ENCODE results near the gene HPS4.
"Not testable (repeated sequence)": the region's sequence is repeated elsewhere in the genome, so short reads cannot be mapped to it uniquely, and the experiment has no call there.

Gene HPS4

DNA sequence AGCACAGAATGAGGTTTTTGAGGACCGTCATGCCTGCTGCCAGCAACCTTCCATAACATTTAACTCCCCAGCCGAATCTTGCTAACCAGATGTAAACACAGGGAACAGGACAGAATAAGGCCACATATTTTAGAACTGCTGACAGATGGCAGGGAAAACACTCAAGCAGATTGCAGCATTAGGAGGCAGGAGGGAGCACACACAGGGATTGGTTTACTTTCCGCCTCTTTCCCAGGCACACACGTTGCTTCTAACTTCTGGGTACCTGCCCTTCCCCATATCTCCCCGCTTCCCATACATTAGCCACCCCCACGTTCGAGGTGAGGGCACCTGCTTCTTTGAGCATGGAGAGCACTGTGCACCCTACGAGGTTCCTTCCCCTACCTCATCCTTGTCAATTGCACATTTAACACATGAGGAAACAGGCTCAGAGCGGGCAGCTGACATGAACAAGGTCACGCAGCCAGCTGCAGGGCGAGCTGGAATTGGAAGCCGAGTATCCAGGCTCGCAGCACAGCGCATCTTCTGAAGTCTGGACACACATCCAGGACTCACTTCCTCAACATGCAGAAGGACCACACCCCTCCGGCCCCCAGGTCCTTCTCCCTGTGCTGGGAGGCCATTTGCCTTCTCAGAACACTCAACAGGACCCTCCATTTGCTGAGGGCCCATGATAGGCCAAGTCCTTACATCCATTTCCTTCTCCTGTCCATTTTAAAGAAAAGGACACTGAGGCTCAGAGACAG, 35.8 kb downstream of the HPS4 start:
- no peaks in the 10 kb centered on the region for H3K4me1 ChIP-seq (ENCODE audit: control insufficient read depth in 5 of 5, insufficient read depth in 5 of 5, low read length in 5 of 5)

DNA sequence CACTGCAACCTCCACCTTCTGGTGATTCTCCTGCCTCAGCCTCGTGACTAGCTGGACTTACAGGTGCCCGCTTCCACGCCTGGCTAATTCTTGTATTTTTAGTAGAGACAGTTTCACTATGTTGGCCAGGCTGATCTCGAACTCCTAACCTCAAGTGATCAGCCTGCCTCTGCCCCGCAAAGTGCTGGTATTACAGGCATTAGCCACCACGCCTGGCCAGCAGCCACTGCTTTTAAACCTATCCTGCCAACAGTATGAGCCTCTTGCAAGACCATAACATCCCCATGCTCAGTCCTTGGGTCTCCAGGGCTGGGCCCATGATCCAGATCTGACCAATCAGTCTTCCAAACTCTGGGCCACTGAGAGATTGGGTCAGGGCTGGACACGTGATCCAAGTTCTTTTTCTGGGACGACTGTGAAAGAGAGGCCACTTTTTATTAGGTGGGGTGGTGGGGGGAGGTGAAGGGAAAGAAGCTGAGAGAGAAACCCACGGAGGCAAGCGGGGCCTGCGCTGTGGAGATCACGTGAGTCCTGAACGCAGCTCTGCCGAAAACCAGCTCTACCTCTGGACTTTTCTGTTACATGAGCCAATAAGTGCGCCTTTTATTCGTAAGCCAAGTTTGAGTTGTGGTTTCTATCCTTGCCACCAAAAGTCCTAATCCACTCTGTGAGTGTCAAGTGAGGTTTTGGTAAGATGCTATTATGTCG, 36.6 kb downstream of the HPS4 start:
- Histone ChIP-seq H3K9ac (ENCODE audit: low read length in 5 of 5) (no peak overlapping the region), H3K27me3 (ENCODE audit: control insufficient read depth in 5 of 5, insufficient read depth in 4 of 5, low read length in 5 of 5) (peaks cover 0 to 2% (median 0%) of the 10 kb centered on the region in 5 donors), H3K4me3 (ENCODE audit: low read depth in 1 of 5, low read length in 5 of 5) (no peak overlapping the region), H3K4me1 (ENCODE audit: control insufficient read depth in 5 of 5, insufficient read depth in 5 of 5, low read length in 5 of 5) (no peaks in the 10 kb centered on the region), H3K9me3 (ENCODE audit: control insufficient read depth in 5 of 5, low read length in 5 of 5) (no peaks in the 10 kb centered on the region), H3K36me3 (ENCODE audit: control insufficient read depth in 5 of 5, insufficient read depth in 5 of 5, low read length in 5 of 5) (peaks cover 0 to 21% (median 17%) of the 10 kb centered on the region in 5 donors), H3K27ac (ENCODE audit: low read depth, low read length) (no peak overlapping the region)

More for the DNA sequence above, 35.8 kb downstream of the HPS4 start:
- Histone ChIP-seq H3K27ac (ENCODE audit: low read depth, low read length) (no peak overlapping the region), H3K9me3 (ENCODE audit: control insufficient read depth in 5 of 5, low read length in 5 of 5) (no peaks in the 10 kb centered on the region), H3K36me3 (ENCODE audit: control insufficient read depth in 5 of 5, insufficient read depth in 5 of 5, low read length in 5 of 5) (peaks cover 0 to 29% (median 25%) of the 10 kb centered on the region in 5 donors), H3K4me3 (ENCODE audit: low read depth in 1 of 5, low read length in 5 of 5) (no peak overlapping the region), H3K27me3 (ENCODE audit: control insufficient read depth in 5 of 5, insufficient read depth in 4 of 5, low read length in 5 of 5) (peaks cover 0 to 2% (median 0%) of the 10 kb centered on the region in 5 donors), H3K9ac (ENCODE audit: low read length in 5 of 5) (no peak overlapping the region)

DNA sequence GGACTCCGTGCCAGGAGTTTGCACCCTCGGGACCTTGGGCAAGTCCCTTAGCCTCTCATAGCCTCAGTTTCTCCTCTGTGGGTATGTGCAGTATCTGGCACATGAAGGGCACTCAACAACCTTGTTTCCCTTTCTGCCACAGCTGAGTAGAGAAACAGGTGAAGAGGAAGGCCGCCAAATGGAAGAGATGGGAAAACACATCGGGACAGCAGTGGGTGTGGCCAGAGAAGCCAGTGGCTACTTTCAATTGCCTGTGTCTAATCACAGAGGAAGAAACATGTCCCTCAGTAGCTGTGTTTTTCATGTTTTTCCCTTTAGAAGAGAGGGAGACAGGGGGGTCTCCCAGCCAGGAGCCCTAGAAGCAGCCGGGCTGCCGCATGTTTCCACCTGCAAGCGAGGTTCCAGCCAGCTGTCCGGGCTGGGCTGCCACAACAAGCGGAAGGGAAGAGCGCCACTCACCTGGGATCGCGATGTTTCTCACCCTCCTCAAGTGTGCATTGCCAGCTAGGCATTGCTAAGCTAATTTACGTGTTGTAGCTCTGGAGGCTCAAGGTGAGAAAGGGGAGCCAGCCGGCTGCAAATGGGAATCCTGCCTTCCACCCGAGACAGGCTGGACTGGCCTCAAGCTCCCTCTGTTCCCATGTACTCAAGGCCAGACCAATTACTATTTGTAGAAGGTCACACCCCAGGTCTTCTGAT, 37.9 kb downstream of the HPS4 start:
- no peak overlapping the region for H3K9ac ChIP-seq (ENCODE audit: low read length in 5 of 5)
- no peak overlapping the region for H3K27ac ChIP-seq (ENCODE audit: low read depth, low read length)
- no peaks in the 10 kb centered on the region for H3K4me1 ChIP-seq (ENCODE audit: control insufficient read depth in 5 of 5, insufficient read depth in 5 of 5, low read length in 5 of 5)
- H3K36me3 ChIP-seq (ENCODE audit: control insufficient read depth in 5 of 5, insufficient read depth in 5 of 5, low read length in 5 of 5): peaks cover 0 to 9% (median 5%) of the 10 kb centered on the region in 5 donors
- H3K27me3 ChIP-seq (ENCODE audit: control insufficient read depth in 5 of 5, insufficient read depth in 4 of 5, low read length in 5 of 5): peaks cover 0 to 2% (median 0%) of the 10 kb centered on the region in 5 donors
- no peaks in the 10 kb centered on the region for H3K9me3 ChIP-seq (ENCODE audit: control insufficient read depth in 5 of 5, low read length in 5 of 5)
- H3K4me3 ChIP-seq (ENCODE audit: low read depth in 1 of 5, low read length in 5 of 5): no peak overlapping the region

DNA sequence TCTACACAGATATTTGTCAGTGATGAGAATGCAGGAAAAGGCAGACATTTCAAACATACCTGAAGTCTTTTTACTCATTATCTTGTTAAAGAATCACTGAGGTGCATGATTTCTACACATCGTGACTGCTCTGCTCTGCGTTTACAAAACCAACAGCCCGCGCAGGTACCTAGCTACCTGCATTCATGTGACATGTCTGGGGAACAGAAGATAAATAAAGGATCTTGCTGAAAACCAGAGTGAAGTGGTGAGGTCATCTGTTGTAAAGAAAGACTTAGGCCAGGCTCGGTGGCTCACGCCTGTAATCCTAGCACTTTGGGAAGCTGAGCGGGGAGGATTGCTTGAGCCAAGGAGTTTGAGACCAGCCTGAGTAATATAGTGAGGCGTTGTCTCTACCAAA, 38.8 kb downstream of the HPS4 start:
- no peaks in the 10 kb centered on the region for H3K4me1 ChIP-seq (ENCODE audit: control insufficient read depth in 5 of 5, insufficient read depth in 5 of 5, low read length in 5 of 5)
- peaks cover 0 to 2% (median 0%) of the 10 kb centered on the region in 5 donors for H3K27me3 ChIP-seq (ENCODE audit: control insufficient read depth in 5 of 5, insufficient read depth in 4 of 5, low read length in 5 of 5)
- H3K36me3 ChIP-seq (ENCODE audit: control insufficient read depth in 5 of 5, insufficient read depth in 5 of 5, low read length in 5 of 5): peaks cover 0 to 3% (median 0%) of the 10 kb centered on the region in 5 donors
- no peak overlapping the region for H3K9ac ChIP-seq (ENCODE audit: low read length in 5 of 5)
- no peak overlapping the region for H3K4me3 ChIP-seq (ENCODE audit: low read depth in 1 of 5, low read length in 5 of 5)
- no peak overlapping the region for H3K27ac ChIP-seq (ENCODE audit: low read depth, low read length)
- H3K9me3 ChIP-seq (ENCODE audit: control insufficient read depth in 5 of 5, low read length in 5 of 5): no peaks in the 10 kb centered on the region

DNA sequence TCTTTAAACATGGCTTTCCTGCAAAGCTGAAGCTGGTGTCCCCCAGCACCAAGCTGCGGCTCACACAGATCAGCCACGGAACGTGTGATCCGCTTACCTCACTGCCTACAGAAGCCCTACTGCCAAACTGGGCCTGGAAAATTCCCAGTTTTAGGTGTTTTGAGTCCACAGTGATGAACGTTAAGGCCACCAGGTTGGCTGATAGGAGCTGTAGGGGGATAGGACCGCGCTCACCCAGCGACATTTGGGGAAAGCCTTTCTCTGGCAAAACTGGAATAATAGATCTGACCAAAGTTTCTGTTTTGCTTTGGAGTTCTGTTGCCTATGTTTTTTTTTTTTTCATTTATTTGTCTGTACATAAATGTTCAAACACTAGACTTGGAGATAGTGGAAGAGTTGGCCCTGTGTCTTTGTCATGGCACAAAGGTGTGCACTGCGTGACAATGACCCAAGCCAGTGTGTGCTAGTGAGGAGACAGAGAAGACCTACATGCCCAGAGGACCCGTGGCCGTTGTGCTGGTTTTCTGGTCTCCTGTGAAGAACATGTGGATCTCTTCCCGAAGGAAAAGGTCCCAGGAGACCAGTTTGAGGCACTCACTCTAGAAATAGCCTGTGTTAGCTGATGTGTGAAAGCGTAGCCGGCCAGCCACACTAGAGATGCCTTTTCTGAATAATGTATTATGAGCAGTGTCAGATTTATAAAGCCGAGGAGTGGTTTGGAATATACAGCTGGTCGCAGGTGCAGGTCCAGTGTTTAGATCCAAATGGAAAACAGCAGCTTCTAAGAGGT, 39.5 kb downstream of the HPS4 start:
- no peaks in the 10 kb centered on the region for H3K36me3 ChIP-seq (ENCODE audit: control insufficient read depth in 5 of 5, insufficient read depth in 5 of 5, low read length in 5 of 5)
- H3K27me3 ChIP-seq (ENCODE audit: control insufficient read depth in 5 of 5, insufficient read depth in 4 of 5, low read length in 5 of 5): peaks cover 0 to 2% (median 0%) of the 10 kb centered on the region in 5 donors
- H3K9ac ChIP-seq (ENCODE audit: low read length in 5 of 5): no peak overlapping the region
- H3K27ac ChIP-seq (ENCODE audit: low read depth, low read length): no peak overlapping the region
- no peaks in the 10 kb centered on the region for H3K4me1 ChIP-seq (ENCODE audit: control insufficient read depth in 5 of 5, insufficient read depth in 5 of 5, low read length in 5 of 5)
- no peaks in the 10 kb centered on the region for H3K9me3 ChIP-seq (ENCODE audit: control insufficient read depth in 5 of 5, low read length in 5 of 5)
- H3K4me3 ChIP-seq (ENCODE audit: low read depth in 1 of 5, low read length in 5 of 5): no peak overlapping the region

DNA sequence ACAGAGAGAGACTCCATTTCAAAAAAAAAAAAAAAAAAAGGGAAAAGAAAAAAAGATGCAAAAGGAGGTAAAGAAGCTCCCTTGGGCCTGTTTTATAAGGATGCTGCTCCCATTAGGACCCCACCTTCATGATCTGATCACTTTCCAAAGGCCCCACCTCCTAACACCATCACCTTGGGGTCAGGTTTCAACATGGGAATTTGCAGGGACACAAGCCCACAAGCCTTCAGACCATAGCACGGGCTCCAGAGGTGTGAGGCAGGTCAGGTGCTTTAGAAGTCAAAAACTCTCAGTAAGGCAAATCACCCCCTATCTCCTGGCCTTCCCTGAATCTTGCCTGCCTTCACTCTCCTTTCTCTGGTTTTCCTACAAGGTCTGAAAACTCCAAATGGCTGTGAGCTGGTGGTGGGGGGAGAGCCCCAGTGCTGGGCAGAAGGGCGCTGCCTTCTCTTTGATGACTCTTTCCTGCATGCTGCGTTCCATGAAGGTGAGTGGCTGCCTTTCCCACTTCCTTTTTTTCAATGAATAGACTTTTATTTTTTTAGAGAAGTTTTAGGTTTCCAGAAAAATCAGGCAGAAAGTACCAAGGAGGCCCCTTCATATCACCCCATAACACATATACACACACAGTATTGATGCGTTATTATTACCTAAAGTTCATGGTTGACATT, 41.4 kb downstream of the HPS4 start:
- no peak overlapping the region for H3K27ac ChIP-seq (ENCODE audit: low read depth, low read length)
- H3K9ac ChIP-seq (ENCODE audit: low read length in 5 of 5): no peak overlapping the region
- peaks cover 0 to 2% (median 0%) of the 10 kb centered on the region in 5 donors for H3K27me3 ChIP-seq (ENCODE audit: control insufficient read depth in 5 of 5, insufficient read depth in 4 of 5, low read length in 5 of 5)
- H3K9me3 ChIP-seq (ENCODE audit: control insufficient read depth in 5 of 5, low read length in 5 of 5): no peaks in the 10 kb centered on the region
- H3K4me1 ChIP-seq (ENCODE audit: control insufficient read depth in 5 of 5, insufficient read depth in 5 of 5, low read length in 5 of 5): no peaks in the 10 kb centered on the region
- no peaks in the 10 kb centered on the region for H3K36me3 ChIP-seq (ENCODE audit: control insufficient read depth in 5 of 5, insufficient read depth in 5 of 5, low read length in 5 of 5)
- H3K4me3 ChIP-seq (ENCODE audit: low read depth in 1 of 5, low read length in 5 of 5): no peak overlapping the region

DNA sequence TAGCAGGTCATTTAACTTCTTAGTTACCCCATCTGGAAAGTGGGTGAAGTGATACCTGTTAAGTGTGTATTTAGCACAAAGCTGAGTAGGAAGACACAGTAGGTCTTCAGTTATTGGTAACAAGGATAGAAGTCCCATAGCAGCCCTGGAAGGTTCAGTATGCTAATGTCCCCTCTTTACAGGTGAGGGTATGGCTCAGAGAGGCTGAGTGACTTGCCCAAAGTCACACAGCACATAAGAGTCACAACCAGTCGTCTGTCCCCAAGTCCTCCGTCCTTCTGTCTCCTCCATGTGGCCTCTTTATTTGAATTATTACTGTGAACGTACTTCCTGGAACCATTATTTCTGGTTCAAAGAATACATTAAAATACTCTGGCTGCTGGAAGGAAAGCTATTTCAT, 44.0 kb downstream of the HPS4 start:
- no peak overlapping the region for H3K4me3 ChIP-seq (ENCODE audit: low read depth in 1 of 5, low read length in 5 of 5)
- no peak overlapping the region for H3K27ac ChIP-seq (ENCODE audit: low read depth, low read length)
- H3K9me3 ChIP-seq (ENCODE audit: control insufficient read depth in 5 of 5, low read length in 5 of 5): no peaks in the 10 kb centered on the region
- peaks cover 0 to 5% (median 0%) of the 10 kb centered on the region in 5 donors for H3K27me3 ChIP-seq (ENCODE audit: control insufficient read depth in 5 of 5, insufficient read depth in 4 of 5, low read length in 5 of 5)
- no peaks in the 10 kb centered on the region for H3K4me1 ChIP-seq (ENCODE audit: control insufficient read depth in 5 of 5, insufficient read depth in 5 of 5, low read length in 5 of 5)
- H3K9ac ChIP-seq (ENCODE audit: low read length in 5 of 5): no peak overlapping the region
- no peaks in the 10 kb centered on the region for H3K36me3 ChIP-seq (ENCODE audit: control insufficient read depth in 5 of 5, insufficient read depth in 5 of 5, low read length in 5 of 5)

DNA sequence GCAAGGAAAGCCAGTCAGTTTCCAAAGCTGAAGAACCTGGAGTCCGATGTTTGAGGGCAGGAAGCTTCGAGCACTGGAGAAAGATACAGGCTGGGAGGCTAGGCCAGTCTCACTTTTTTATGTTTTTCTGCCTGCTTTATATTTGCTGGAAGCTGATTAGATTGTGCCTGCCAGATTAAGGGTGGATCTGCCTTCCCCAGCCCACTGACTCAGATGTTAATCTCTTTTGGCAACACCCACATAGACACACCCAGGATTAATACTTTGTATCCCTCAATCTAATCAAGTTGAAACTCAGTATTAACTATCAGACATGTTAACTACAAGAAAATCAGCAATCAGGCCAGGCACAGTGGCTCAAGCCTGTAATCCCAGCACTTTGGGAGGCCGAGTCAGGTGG, 44.8 kb downstream of the HPS4 start:
- not testable (repeated sequence) for H3K4me3 ChIP-seq (ENCODE audit: low read depth in 1 of 5, low read length in 5 of 5); H3K9me3 ChIP-seq (ENCODE audit: control insufficient read depth in 5 of 5, low read length in 5 of 5); H3K9ac ChIP-seq (ENCODE audit: low read length in 5 of 5); H3K4me1 ChIP-seq (ENCODE audit: control insufficient read depth in 5 of 5, insufficient read depth in 5 of 5, low read length in 5 of 5); H3K36me3 ChIP-seq (ENCODE audit: control insufficient read depth in 5 of 5, insufficient read depth in 5 of 5, low read length in 5 of 5); H3K27me3 ChIP-seq (ENCODE audit: control insufficient read depth in 5 of 5, insufficient read depth in 4 of 5, low read length in 5 of 5); H3K27ac ChIP-seq (ENCODE audit: low read depth, low read length)

DNA sequence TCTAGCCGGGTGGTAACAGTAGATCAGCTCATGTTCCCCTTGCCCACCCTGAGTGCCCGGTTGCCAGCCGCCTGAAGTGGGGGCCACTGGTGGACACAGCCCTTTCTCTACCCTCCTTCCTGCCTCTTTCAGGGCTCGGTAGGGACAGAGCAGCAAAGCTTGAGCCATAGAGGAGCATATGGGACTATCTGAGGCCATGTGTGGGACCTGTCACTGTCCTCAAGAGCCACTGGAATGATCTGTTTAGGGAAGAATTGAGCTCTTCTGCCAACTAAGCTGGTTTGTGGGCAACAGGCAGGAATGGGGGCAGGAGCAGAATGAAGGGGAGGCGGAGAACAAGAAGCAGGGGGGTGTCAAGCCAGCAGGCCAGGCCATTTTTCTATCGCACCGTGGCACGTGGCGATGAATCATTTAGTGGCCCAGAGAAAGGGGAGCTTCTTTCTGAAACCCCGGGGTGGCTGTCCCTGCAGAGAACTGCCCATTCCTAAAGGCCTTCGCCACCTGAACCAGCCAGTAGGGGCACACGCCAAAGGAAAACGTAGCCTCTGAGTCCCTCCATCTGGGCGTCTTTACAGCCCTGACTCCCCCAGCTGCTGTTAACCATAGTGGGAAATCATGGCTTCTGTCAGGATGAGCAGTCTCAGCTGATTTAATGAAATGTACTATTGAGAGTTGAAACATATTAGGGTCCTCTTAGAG, 45.7 kb downstream of the HPS4 start:
- no peak overlapping the region for H3K4me3 ChIP-seq (ENCODE audit: low read depth in 1 of 5, low read length in 5 of 5)
- H3K27me3 ChIP-seq (ENCODE audit: control insufficient read depth in 5 of 5, insufficient read depth in 4 of 5, low read length in 5 of 5): peaks cover 0 to 5% (median 0%) of the 10 kb centered on the region in 5 donors
- H3K36me3 ChIP-seq (ENCODE audit: control insufficient read depth in 5 of 5, insufficient read depth in 5 of 5, low read length in 5 of 5): peaks cover 0 to 3% (median 0%) of the 10 kb centered on the region in 5 donors
- no peak overlapping the region for H3K9ac ChIP-seq (ENCODE audit: low read length in 5 of 5)
- H3K4me1 ChIP-seq (ENCODE audit: control insufficient read depth in 5 of 5, insufficient read depth in 5 of 5, low read length in 5 of 5): no peaks in the 10 kb centered on the region
- H3K27ac ChIP-seq (ENCODE audit: low read depth, low read length): no peak overlapping the region
- no peaks in the 10 kb centered on the region for H3K9me3 ChIP-seq (ENCODE audit: control insufficient read depth in 5 of 5, low read length in 5 of 5)
